ENCODE data around the gene LRRC32.
"Not testable (repeated sequence)": the region's sequence is repeated elsewhere in the genome, so short reads cannot be mapped to it uniquely, and the experiment has no call there.

The LRRC32 gene

DNA sequence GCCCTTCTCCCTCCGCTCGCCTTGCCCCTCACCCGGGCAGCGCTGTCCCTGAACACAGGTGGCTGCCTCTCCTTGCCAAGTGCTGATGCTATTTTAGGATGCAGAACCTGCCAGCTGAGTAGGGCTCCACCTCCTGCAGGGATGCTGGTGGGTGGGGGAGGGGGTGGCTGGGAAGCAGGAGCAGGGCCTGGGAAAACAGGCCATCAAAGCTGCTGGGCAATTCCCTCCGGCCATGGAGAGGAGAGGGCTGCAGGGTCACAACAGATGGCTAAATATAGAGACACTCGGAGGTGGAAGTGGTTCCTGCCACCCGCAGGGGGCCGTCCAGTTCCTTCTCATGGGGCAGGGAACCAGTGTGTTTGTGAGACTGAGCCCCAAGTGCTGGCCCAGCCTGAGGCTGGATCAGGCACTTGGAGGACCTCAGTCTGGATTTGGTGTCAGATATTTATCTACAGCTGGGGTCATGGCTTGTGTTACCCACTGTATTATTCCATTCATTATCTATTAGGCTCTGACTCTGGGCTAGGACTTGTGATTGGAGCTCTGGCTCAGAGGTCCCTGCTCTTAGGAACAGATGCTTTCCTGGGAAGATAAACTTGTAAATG is 59.6 kb downstream of the LRRC32 start:
- DNase-seq (ENCODE audit: low read depth): no peak

DNA sequence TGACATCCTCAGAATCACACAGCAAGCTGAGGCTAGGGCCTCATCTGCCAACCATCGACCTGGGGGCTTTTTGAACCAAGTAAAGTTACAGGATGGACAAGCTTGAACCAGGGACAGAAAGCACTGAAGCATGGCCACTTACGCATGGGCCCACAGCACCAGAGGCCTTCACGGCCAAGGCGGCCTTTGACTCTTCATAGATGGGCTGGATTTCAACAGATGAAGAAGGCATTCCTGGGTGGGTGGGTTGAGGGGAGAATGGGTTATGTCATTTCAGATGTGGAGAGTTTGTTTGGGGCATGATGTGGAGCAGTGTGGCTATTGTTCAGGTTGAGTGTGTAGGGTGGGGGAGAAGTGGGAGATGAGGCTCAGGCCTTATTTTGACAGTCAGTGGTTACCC is 60.2 kb downstream of the LRRC32 start:
- no peak for DNase-seq (ENCODE audit: low read depth)

- DNase-seq (ENCODE audit: low read depth): no peak
Observed at GRCh38 chr11:76609736-76610370, 60.7 kb downstream of the LRRC32 start.

GRCh38 chr11:76608879-76609460 is 61.6 kb downstream of the LRRC32 start:
- not testable (repeated sequence) for DNase-seq (ENCODE audit: low read depth)

DNA sequence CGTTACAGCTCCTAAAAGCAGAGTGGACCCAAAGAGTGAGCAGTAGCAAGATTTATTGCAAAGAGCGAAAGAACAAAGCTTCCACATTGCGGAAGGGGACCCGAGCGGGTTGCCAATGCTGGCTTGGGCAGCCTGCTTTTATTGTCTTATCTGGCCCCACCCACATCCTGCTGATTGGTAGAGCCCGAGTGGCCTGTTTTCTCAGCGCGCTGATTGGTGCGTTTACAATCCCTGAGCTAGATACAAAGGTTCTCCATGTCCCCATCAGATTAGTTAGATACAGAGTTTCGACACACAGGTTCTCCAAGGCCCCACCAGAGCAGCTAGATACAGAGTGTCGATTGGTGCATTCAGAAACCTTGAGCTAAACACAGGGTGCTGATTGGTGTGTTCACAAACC is 62.3 kb downstream of the LRRC32 start:
- DNase-seq (ENCODE audit: low read depth): not testable (repeated sequence)

All from T-helper 22 cell (primary cell).